HG03520 (cell line): ENCODE data around the gene SPDYE3.
"Not testable (repeated sequence)": the region's sequence is repeated elsewhere in the genome, so short reads cannot be mapped to it uniquely, and the experiment has no call there.

Experiments
- ATAC-seq: cut with Tn5 transposase; IDR thresholded peaks from one replicate; pipeline ENCODE4 v1.9.1; 2021; ENCODE audit warnings: mild to moderate bottlenecking, moderate library complexity; ENCODE audit not compliant: unreplicated experiment

The SPDYE3 gene

DNA sequence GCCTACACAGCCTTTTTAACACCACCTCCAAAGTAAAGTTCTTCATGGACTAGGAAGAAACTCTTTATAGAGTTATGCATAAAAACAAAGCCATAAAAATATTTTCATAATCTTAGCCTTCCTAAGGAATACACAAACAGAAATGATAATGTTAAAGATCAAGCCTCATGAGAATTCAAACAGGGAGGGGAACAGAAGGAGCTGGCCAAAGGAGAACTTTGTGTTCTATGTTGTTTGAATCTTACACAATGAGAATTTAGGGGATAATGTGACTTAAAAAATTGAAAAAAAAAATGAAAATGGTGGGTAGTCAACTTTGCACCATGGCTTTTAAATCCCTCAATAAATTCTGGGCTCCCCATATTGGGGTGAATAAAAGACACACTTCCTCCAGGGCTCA lies 41.3 kb downstream of the SPDYE3 start:
- ATAC-seq, result no peak

DNA sequence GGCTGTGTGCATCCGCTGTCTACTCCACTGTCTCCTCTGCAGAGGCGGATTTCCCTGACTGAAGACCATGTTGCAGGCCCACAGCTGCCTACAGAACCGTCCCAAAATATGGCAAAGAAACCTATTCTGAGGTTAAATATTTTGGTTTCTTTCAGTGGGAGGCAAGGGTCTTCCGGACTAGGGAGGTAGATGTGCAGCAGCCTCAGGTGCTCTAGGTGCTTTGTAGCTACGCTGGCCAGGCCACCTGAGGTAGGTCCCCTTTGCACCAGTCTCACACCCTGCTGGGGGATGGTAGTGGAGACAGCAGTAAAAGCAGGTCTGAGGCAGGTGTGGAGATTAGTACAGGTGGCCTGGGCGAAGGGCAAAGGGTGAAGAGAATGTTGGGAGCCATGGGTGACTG lies 42.3 kb downstream of the SPDYE3 start:
- no peak for ATAC-seq

DNA sequence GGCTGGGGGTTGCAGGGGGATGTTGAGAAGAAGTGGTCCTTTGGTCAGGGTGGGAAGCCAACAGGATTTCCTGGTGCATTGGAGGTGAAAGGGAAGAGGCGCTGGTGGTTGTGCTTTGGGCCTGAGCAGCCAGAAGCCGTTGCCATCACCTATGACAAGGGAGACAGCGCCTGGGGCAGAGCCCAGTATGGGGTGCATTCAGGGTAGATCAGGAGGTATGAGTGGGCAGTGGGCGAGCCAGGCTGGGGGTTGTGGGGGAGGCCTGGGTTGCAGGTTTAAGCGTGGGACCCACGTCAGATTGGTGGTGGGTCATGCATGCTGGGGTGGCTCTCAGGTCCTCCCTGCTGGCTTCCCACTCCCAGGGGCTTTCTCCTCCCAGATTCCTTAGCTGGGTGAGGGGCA lies 44.2 kb downstream of the SPDYE3 start:
- no peak for ATAC-seq

DNA sequence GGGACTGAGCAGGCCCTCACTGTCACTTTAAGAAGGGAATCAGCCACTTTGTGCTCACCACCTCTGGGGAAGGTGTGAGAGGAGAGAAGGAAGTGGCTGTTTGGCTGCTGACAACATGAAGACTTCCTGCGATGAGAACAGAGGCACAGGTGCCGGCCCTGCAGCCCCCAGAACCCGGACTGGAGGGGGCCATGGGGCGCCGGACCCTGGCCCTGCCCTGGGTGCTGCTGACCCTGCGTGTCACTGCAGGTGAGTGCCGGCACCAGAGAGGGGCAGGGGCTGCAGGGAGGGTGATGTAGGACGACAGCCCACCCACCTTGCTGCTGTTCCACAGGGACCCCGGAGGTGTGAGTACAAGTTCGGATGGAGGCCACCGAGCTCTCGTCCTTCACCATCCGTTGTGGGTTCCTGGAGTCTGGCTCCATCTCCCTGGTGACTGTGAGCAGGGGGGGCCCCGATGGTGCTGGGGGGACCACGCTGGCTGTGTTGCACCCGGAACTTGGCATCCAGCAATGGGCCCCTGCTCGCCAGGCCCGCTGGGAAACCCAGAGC lies 44.8 kb downstream of the SPDYE3 start:
- ATAC-seq, result not testable (repeated sequence)

DNA sequence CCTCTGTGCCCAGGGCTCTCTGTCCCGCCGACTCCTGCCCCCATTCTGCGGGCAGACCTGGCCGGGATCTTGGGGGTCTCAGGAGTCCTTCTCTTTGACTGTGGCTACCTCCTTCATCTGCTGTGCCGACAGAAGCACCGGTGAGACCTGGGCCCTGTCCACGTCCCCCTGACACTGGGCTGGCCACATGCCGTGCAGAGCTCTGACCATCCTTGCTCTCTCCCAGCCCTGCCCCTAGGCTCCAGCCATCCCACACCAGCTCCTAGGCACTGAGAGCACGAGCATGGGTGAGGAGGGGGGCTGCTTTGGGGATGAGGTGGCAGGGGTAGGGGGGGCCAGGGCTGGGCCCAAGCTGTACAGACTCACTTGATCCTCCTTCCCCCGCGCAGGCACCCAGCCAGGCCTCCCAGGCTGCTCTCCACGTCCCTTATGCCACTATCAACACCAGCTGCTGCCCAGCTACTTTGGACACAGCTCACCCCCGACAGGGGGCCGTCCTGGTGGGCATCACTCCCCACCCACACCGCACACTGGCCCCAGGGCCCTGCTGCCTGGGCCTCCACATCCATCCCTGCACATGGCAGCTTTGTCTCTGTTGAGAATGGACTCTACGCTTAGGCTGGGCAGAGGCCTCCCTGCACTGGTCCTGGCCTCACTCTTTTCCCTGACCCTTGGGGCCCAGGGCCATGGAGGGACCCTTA lies 45.6 kb downstream of the SPDYE3 start:
- ATAC-seq, result no peak

DNA sequence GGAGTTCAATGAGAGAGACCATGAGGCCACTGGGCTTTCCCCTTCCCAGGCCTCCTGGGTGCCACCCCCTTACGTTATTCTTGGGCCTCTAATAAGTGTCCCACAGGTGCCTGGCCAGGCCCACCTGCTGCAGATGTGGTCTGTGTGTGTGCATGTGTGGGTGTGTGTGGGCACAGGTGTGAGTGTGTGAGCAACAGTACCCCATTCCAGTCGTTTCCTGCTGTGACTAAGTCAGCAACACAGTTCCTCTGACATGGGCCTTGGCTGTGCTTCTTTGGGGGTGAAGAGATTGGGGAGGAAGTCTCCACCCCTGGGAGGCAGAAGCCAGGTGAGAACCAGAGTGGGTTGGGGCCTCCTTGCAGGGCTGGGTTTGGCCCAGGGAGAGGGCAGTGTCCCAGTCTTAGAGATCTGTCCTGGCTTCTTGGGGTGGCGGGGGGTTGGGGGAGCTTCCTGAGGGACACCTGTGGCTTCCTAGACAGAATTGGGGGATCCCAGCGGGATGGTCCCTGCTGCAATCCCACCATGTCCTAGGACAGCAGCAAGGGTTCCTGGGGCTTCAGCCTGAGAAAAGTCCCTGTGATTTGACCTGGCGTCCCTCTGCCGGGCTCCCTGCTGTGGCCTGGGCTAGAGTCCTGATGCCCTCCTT lies 46.3 kb downstream of the SPDYE3 start:
- no peak for ATAC-seq

DNA sequence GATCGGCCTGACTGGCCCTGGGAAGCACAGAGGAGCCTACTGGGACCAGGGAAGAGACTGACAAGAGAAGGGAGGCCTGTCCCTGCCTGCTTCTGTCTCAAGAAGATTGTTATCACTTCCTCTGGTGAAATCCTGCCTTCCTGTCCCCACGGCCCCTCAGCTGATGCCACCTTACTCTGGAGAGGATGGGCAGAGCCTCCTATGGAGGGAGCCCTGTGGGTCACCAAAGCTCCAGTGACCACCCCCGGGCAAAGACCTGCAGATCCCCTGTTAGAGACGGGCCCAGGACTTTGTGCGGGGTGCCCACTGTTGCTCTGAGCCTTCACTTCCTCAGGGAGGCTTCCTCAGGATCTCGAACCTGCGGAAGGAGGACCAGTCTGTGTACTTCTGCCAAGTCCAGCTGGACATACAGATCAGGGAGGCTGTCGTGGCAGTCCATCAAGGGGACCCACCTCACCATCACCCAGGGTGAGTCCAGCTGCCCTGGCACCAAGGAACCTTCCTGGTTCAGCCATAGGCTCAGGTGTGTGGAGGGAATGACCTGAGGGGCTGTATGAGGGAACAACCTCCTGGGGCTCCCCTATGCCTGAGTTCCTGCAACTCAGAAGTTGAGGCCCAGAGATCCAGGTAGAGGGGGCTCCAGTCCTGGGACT lies 49.0 kb downstream of the SPDYE3 start:
- ATAC-seq, result no peak

DNA sequence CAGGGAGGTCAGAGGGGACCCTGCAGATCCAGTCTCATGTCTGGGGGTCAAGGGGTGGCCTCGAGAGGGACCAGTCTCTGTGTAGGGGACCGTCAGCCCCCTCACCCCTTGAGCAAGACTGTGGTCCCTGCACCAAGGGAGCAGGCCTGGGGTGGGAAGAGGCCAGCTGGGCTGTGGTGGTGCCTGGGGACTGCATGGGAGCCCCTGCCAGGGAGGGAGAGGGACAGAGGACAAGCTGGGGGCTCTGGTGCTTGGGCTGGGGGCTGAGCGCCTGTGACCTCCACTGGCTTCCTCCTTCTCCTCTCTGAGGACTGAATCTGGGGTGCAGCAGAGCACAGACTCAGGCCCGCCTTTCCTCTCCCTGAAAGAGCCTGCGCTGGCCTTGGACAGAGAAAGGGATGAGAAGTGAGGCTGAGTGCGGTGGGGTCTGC lies 49.6 kb downstream of the SPDYE3 start:
- no peak for ATAC-seq

DNA sequence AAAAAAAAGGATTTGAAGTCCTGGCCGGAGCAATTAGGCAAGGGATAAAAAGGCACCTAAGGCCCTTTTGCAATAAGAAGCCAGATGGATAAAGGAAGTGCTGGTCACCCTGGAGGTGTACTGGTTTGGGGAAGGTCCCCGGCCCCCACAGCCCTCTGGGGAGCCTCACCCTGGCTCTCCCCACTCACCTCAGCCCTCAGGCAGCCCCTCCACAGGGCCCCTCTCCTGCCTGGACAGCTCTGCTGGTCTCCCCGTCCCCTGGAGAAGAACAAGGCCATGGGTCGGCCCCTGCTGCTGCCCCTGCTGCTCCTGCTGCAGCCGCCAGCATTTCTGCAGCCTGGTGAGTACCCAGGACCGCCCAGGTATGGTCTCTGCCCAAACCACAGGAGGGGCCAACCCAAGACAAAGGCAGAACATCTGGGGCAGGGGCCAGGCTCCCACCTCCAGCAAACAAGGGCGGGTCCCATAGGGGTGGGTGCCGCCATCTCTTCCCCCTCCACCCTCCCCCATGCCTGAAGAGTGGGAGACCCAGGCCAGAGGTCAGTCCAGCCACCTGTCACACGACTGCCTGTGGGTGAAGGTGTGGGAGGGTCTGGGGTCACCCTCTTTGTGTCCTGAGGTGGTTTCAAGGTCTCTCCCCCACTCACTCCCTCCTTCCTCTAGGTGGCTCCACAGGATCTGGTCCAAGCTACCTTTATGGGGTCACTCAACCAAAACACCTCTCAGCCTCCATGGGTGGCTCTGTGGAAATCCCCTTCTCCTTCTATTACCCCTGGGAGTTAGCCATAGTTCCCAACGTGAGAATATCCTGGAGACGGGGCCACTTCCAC lies 50.7 kb downstream of the SPDYE3 start, which contains the start of gene PILRB:
TSS of gene PILRB (plus strand) at position 91 of the 830 bp plus-strand sequence. CDS start at position 277, 186 bp downstream.
- no peak for ATAC-seq

DNA sequence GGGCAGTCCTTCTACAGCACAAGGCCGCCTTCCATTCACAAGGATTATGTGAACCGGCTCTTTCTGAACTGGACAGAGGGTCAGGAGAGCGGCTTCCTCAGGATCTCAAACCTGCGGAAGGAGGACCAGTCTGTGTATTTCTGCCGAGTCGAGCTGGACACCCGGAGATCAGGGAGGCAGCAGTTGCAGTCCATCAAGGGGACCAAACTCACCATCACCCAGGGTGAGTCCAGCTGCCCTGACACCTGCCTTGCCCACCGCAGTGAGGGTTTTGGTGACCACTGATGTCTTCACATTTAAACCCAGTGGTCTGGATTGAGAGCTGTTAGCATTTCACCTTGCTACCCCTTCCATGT lies 51.3 kb downstream of the SPDYE3 start:
- ATAC-seq, result no peak

DNA sequence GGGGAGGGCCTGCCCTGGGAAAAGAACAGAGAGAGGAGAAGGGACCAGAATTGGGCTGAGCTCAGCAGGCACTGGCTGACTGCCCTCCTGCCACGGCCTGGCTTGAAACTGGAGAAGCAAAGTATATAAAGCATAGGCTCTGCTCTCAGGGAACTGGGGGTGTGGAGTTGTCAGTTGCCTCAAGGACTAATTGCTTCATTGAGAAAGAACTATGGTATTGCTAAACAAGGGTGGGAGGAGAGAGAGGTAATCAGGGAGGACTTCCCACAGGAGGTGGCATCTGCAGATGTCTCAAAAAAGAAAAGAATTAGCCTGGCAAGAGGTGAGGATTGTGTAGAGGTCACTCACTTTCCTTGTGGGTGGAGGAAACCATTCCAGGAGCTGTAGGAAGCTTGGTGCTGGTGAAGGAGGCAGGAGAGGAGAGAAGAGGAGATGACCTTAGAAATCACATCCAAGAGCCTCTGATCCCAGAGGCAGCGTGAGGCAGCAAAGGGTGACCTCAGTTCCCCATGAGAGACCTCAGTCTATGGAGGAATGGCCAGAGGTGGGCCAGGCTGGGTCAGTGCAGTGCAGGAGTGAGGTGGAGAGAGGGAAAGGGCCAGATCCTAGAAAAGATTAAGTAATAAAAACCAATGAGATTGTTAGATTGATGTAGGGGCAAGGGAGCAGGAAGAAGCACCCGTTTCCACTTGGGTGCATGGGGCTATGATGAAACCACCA lies 52.8 kb downstream of the SPDYE3 start:
- no peak for ATAC-seq

DNA sequence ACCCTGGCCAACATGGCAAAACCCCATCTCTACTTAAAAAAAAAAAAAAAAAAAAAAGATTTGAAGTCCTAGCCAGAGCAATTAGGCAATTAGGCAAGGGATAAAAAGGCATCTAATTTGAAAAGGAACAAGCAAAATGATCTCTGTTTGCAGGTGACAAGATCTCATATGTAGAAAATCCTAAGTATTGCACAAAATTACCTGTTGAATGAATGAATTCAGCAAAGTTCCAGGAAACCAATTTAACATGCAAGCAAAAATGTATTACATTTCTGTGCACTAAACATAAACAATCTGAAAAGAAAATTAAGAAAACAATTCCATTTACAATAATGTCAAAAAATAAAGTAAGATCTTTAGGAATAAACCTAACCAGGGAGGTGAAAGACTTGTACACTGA lies 55.6 kb downstream of the SPDYE3 start:
- ATAC-seq, result no peak

DNA sequence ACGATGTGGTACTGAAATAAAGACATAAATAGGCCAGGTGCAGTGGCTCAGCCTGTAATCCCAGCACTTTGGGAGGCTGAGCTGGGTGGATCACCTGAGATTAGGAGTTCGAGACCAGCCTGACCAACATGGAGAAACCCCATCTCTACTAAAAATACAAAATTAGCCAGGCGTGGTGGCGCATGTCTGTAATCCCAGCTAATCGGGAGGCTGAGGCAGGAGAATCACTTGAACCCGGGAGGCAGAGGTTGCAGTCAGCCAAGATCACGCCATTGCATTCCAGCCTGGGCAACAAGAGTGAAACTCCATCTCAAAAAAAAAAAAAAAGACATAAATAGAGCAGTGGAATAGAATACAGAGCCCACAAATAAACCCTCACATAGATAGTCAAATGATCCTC lies 56.3 kb downstream of the SPDYE3 start:
- ATAC-seq, result not testable (repeated sequence)

DNA sequence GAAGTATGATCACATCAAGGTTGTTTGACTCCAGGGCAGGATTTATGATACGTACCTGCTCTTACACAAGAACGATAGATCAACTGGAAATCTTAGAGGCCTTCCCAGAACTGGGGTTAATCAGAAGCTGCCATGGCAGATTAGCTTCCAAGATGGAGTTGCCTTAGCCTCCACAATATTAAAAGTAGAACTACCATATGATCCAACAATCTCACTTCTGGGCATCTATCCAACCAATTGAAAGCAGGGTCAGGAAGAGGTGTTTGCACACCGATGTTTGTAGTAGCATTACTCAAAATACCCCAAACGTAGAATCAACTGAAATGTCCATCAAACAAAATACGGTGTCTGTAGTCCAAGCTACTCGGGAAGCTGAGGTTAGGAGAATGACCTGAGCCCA lies 57.0 kb downstream of the SPDYE3 start:
- no peak for ATAC-seq

DNA sequence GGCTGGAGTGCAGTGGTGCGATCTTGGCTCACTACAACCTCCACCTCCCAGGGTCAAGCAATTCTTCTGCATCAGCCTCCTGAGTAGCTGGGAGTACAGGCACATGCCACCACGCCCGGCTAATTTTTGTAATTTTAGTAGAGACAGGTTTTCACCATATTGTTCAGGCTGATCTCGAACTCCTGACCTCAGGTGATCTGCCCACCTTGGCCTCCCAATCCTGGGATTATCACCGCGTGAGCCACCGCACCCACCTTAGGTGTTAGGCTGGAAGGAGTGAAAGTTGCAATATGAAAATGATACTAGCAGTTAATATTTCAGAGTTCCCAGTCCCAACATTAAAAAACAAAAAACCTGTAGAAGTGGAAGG lies 58.5 kb downstream of the SPDYE3 start:
- not testable (repeated sequence) for ATAC-seq

DNA sequence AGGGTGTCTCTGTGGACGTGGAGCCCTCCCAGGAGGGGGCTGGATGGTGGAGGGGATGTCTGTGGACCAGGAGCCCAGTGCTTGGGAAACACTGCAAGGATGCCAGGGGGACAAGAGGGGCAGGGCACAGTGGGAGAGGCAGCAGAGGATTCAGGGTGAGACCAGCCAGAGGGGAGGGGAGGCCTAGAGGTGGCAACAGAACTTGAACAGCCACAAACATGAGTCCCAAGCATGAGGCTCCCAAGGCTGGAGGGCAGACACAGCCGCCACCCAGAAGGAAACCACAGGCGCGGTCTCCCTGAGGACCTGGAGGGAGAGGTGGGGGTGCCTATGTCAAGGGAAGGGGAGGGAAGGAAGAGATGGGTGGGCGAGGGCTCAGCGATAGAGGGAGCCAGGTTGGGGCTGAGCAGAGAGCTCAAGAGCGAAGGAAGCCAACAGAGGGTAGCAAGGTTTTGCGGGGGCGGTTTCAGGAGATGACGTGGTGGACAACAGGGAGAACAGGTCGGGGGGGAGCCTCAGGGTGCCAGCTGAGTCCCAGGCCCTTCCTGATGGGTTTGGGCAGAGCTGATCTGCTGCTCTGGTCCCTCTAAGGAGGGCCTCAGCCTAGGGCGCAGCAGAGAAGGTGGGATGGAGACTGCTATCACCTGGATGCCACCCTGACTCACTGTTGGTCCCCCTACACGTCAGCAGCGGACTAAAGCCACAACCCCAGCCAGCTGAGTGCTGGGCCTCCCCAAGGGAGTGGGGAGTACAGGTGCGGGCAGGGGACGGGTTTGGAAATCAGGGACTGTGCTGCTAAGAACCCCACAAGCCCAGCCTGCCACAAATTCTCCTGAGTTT lies 59.1 kb downstream of the SPDYE3 start:
- no peak for ATAC-seq

DNA sequence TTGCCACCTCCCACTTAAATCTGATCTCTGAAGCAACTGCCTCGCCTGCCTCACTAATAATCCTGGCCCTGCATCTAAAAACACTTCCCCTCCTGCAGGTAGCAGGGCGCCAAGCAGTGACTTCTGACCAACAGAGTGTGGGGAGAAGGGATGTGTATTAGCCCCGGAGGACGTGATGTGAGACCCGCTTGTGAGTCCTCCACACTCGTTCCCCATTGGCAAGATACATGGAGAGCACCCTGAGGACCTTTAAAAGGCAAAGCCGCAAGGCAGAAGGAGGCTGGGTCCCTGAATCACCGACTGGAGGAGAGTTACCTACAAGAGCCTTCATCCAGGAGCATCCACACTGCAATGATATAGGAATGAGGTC lies 59.7 kb downstream of the SPDYE3 start:
- ATAC-seq, result no peak

DNA sequence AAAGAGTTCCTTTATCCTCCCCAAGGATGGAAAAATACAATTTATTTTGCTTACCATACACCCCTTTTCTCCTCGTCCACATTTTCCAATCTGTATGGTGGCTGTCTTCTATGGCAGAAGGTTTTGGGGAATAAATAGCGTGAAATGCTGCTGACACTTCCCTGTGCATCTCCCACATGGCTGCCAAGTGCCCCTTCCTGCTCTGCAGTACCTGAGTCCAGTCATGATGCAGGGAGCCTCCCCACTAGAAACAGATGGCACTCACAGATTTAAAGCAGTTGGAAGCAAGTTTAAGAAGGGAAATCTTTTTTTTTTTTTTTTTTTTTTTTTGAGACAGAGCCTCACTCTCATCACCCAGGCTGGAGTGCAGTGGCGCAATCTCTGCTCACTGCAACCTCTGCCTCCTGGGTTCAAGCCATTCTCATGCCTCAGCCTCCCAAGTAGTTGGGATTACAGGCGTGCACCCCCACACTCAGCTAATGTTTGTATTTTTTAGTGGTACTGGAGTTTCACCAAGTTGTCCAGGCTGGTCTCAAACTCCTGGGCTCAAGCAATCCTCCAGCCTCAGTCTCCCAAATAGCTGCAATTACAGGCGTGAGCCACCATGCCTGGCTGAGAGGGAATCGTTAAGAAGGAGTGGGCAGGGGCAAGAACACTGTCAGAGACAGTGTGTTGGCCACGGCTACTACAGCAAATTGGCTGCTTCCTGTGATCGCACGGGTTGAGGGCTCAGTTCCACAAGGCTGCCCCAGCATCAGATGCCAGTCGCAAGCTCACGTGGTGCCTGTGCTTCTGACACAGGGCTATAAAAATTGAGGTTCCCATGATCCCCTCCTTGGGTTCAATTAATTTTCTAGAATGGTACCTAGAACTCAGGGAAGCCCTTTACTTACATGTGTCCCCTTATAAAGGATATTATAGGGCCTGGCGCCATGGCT lies 60.4 kb downstream of the SPDYE3 start:
- ATAC-seq, result no peak
